H1 (cell line): ENCODE results near the gene MTCH2. TPM values are rescaled to one million over a fixed set of nuclear protein-coding genes. Genes with fewer than 3 reads are reported as not detected.
"Not testable (repeated sequence)": the region's sequence is repeated elsewhere in the genome, so short reads cannot be mapped to it uniquely, and the experiment has no call there.

Source experiments
- CTCF ChIA-PET: fragments of 300-600 bp; sonication (Branson Sonifier 250); formaldehyde crosslinking; loops from one replicate; lab custom pipeline; 2021; ENCODE audit not compliant: partially characterized antibody; lab: Charles Lee
- POLR2A ChIA-PET: fragments of 300-600 bp; sonication (Branson Sonifier 250); formaldehyde crosslinking; loops from one replicate; lab custom pipeline; 2021; ENCODE audit warnings: inconsistent platforms; ENCODE audit not compliant: partially characterized antibody; lab: Charles Lee
- DNase-seq, 2 experiments: peaks; one replicate each; pipeline versions ENCODE4 v3.0.0 to v3.0.0-alpha.2; 2010 to 2022; ENCODE audit warnings: low spot score in 2 of 2, low read depth in 1 of 2, mixed read lengths in 1 of 2
- FAIRE-seq: peaks from 2 replicates; lab custom pipeline; 2011; peaks lifted over from hg19 to GRCh38; lab: Jason Lieb, UNC
- H2AFZ ChIP-seq: 2 replicates; pipeline ENCODE4 v1.8.1; 2012; ENCODE audit warnings: low read length, inconsistent platforms
- H2AK5ac ChIP-seq: 2 replicates; pipeline ENCODE4 v1.6.1; 2013; ENCODE audit warnings: low read depth, low read length
- H2BK120ac ChIP-seq: replicated peaks from 2 replicates; pipeline ENCODE3; 2013; ENCODE audit warnings: low read depth, low read length, inconsistent platforms
- H2BK12ac ChIP-seq: 2 replicates; pipeline ENCODE4 v1.6.1; 2013; ENCODE audit warnings: low read depth, low read length
- H2BK15ac ChIP-seq: 2 replicates; pipeline ENCODE4 v1.6.1; 2013; ENCODE audit warnings: low read length
- H2BK20ac ChIP-seq: 2 replicates; pipeline ENCODE4 v1.6.1; 2013; ENCODE audit warnings: low read length
- H2BK5ac ChIP-seq: 2 replicates; pipeline ENCODE4 v1.6.1; 2013; ENCODE audit warnings: low read depth, low read length
- H3K14ac ChIP-seq: 2 replicates; pipeline ENCODE4 v1.6.1; 2013; ENCODE audit warnings: inconsistent platforms; ENCODE audit not compliant: insufficient read length
- H3K18ac ChIP-seq: 2 replicates; pipeline ENCODE4 v1.6.1; 2013; ENCODE audit warnings: low read length; ENCODE audit errors: extremely low read depth
- H3K23ac ChIP-seq: 2 replicates; pipeline ENCODE4 v1.6.1; 2013; ENCODE audit warnings: inconsistent platforms; ENCODE audit not compliant: insufficient read length
- H3K23me2 ChIP-seq: 2 replicates; pipeline ENCODE4 v1.6.1; 2013; ENCODE audit warnings: low read depth, low read length
- H3K27ac ChIP-seq: 2 replicates; pipeline ENCODE4 v1.6.1; 2011; ENCODE audit warnings: low read depth, low read length, inconsistent platforms
- H3K27me3 ChIP-seq, 4 experiments: replicated peaks in 1 of 4; 1 replicate in 1 of 4; 2 replicates in 3 of 4; pipeline versions ENCODE4 v1.6.1 to v1.8.1; 2011 to 2013; ENCODE audit warnings: low read length in 3 of 4, mild to moderate bottlenecking in 3 of 4, inconsistent platforms in 2 of 4, mixed read lengths in 2 of 4, moderate library complexity in 1 of 4; ENCODE audit not compliant: control insufficient read depth in 3 of 4, insufficient read depth in 3 of 4; ENCODE audit errors: extremely low read depth in 1 of 4
- H3K36me3 ChIP-seq, 4 experiments: 2 replicates each; pipeline versions ENCODE4 v1.6.1 to v1.8.1; 2011 to 2013; ENCODE audit warnings: mild to moderate bottlenecking in 4 of 4, low read length in 3 of 4, moderate library complexity in 2 of 4, control low read depth in 1 of 4, inconsistent platforms in 1 of 4; ENCODE audit not compliant: insufficient read depth in 4 of 4, control insufficient read depth in 2 of 4
- H3K4ac ChIP-seq: replicated peaks from 2 replicates; pipeline ENCODE3; 2013; ENCODE audit warnings: low read length, low read depth, mixed read lengths, inconsistent platforms; ENCODE audit not compliant: insufficient read length
- H3K4me1 ChIP-seq, 4 experiments: replicated peaks in 1 of 4; 1 replicate in 1 of 4; 2 replicates in 3 of 4; pipeline versions ENCODE4 v1.6.1 to v1.8.1; 2011 to 2013; ENCODE audit warnings: low read length in 3 of 4, inconsistent platforms in 2 of 4, mixed read lengths in 1 of 4; ENCODE audit not compliant: insufficient read depth in 4 of 4, control insufficient read depth in 3 of 4
- H3K4me2 ChIP-seq, 2 experiments: 2 replicates each; pipeline versions ENCODE4 v1.6.1 to v1.8.1; 2011 to 2013; ENCODE audit warnings: low read depth in 2 of 2, low read length in 2 of 2, control low read depth in 1 of 2, inconsistent platforms in 1 of 2, mild to moderate bottlenecking in 1 of 2; ENCODE audit not compliant: insufficient read depth in 1 of 2
- H3K4me3 ChIP-seq, 4 experiments: fragments of 200-600, 300-600 bp in 1 of 4; sonication (generic), shearing (Covaris generic), sonication (Bioruptor Twin) in 1 of 4; 2 replicates each; pipeline versions ENCODE4 v1.5.1 to v1.8.1; 2011 to 2016; ENCODE audit warnings: low read length in 4 of 4, low read depth in 3 of 4, control low read depth in 2 of 4, inconsistent platforms in 2 of 4, mild to moderate bottlenecking in 2 of 4, mixed read lengths in 1 of 4, moderate library complexity in 1 of 4; ENCODE audit not compliant: insufficient read depth in 2 of 4; ENCODE audit errors: extremely low read depth in 1 of 4
- H3K56ac ChIP-seq: replicated peaks from 2 replicates; pipeline ENCODE3; 2013; ENCODE audit warnings: low read depth, mild to moderate bottlenecking, mixed read lengths, low read length, inconsistent platforms; ENCODE audit not compliant: insufficient read length
- H3K79me1 ChIP-seq: 2 replicates; pipeline ENCODE4 v1.6.1; 2013; ENCODE audit warnings: low read depth, low read length, control low read depth
- H3K79me2 ChIP-seq, 2 experiments: 2 replicates each; pipeline versions ENCODE4 v1.6.1 to v1.8.1; 2012 to 2013; ENCODE audit warnings: low read length in 2 of 2, mild to moderate bottlenecking in 2 of 2, inconsistent platforms in 1 of 2; ENCODE audit not compliant: insufficient read depth in 2 of 2, control insufficient read depth in 1 of 2
- H3K9ac ChIP-seq, 4 experiments: replicated peaks in 1 of 4; 1 replicate in 1 of 4; 2 replicates in 3 of 4; pipeline versions ENCODE4 v1.6.1 to v1.8.1; 2011 to 2013; ENCODE audit warnings: low read depth in 3 of 4, low read length in 3 of 4, control low read depth in 2 of 4, mild to moderate bottlenecking in 2 of 4, moderate library complexity in 2 of 4, inconsistent platforms in 1 of 4; ENCODE audit errors: extremely low read depth in 1 of 4
- H3K9me3 ChIP-seq, 2 experiments: 2 replicates each; pipeline versions ENCODE4 v1.6.1 to v1.8.1; 2012 to 2013; ENCODE audit warnings: mild to moderate bottlenecking in 2 of 2, moderate library complexity in 2 of 2, control low read depth in 1 of 2, inconsistent platforms in 1 of 2, low read depth in 1 of 2, low read length in 1 of 2, mixed read lengths in 1 of 2; ENCODE audit not compliant: insufficient read depth in 2 of 2
- H4K20me1 ChIP-seq, 2 experiments: replicated peaks in 1 of 2; 2 replicates each; pipeline versions ENCODE3 to v1.8.1; 2011 to 2013; ENCODE audit warnings: inconsistent platforms in 2 of 2, low read length in 2 of 2, mild to moderate bottlenecking in 1 of 2; ENCODE audit not compliant: insufficient read depth in 2 of 2, control insufficient read depth in 1 of 2
- H4K5ac ChIP-seq: 2 replicates; pipeline ENCODE4 v1.6.1; 2013; ENCODE audit warnings: low read length, low read depth, mixed read lengths, inconsistent platforms; ENCODE audit not compliant: insufficient read length
- H4K8ac ChIP-seq: 2 replicates; pipeline ENCODE4 v1.8.0; 2013; ENCODE audit warnings: mild to moderate bottlenecking, moderate library complexity, low read length, inconsistent platforms; ENCODE audit not compliant: insufficient read depth; ENCODE audit errors: extremely low read depth
- H4K91ac ChIP-seq: replicated peaks from 2 replicates; pipeline ENCODE3; 2013; ENCODE audit warnings: low read length, mixed read lengths, inconsistent platforms; ENCODE audit not compliant: insufficient read length
- WGBS, 2 experiments: shearing (Covaris generic) in 1 of 2; methylation state at CpG; one replicate each; pipeline versions ENCODE4 v1.1.6 to v1.1.7; 2013 to 2015; ENCODE audit warnings: low lambda C conversion rate in 2 of 2, mixed read lengths in 2 of 2, inconsistent platforms in 1 of 2, low coverage in 1 of 2, missing lambda C conversion rate in 1 of 2; ENCODE audit not compliant: insufficient replicate concordance in 2 of 2, insufficient coverage in 1 of 2, insufficient read length in 1 of 2; ENCODE audit errors: extremely low coverage in 1 of 2, missing lambda C conversion rate in 1 of 2; 5-methylcytosine and 5-hydroxymethylcytosine counted together
- polyA plus RNA-seq, 7 experiments: library from polyadenylated mRNA; depleted of rRNA in 3 of 7; stranded (reverse) in 5 of 7; unstranded in 2 of 7; fragments of >200 nt in 5 of 7; fragments of 200-250 nt in 2 of 7; gene quantifications; 1 replicate in 5 of 7; 2 replicates in 1 of 7; 4 replicates in 1 of 7; pipeline versions ENCODE4 v1.2.1 to v1.2.3, GENCODE V29; 2011 to 2013; ENCODE audit warnings: missing spikeins in 2 of 7, mixed read lengths in 2 of 7
- total RNA-seq: library from RNA; stranded (reverse); fragmentation: NEBNext Ultra II Directional; extraction: Animal tissue kit (Norgen Biotek cat#: 25700); gene quantifications from 2 replicates; pipeline ENCODE4 v1.2.1, GENCODE V29; 2021

Gene MTCH2
- total and polyA plus RNA-seq, 2 of the 8 experiments (the other 6 are each of a cell fraction or from before 2014, with no cell fraction given): 157 to 171 TPM

GRCh38 chr11:47664936-47665335, 22.6 kb upstream of the MTCH2 start:
- H3K79me1 ChIP-seq, H3K27me3 ChIP-seq, H2BK5ac ChIP-seq, H2AFZ ChIP-seq, H4K20me1 ChIP-seq, H3K4me3 ChIP-seq, H2BK15ac ChIP-seq, H3K4me1 ChIP-seq, H3K23ac ChIP-seq, H3K56ac ChIP-seq, H4K5ac ChIP-seq, POLR2A ChIA-PET, FAIRE-seq, DNase-seq, H3K36me3 ChIP-seq, H3K9me3 ChIP-seq, H3K23me2 ChIP-seq, H3K18ac ChIP-seq, H2BK12ac ChIP-seq, H3K79me2 ChIP-seq, H3K14ac ChIP-seq, H4K8ac ChIP-seq, H2AK5ac ChIP-seq, H3K27ac ChIP-seq, H3K4me2 ChIP-seq, H3K4ac ChIP-seq, H4K91ac ChIP-seq, H2BK120ac ChIP-seq, H2BK20ac ChIP-seq, H3K9ac ChIP-seq: not testable (repeated sequence)
- CTCF ChIA-PET: interaction anchor here (0.9 to 1.5 kb wide), 2 partner anchors 15 to 26 kb away, joined by 3 to 4 read pairs; no protein-coding TSS in a partner anchor
- 93% methylated on average over 4 of the region's 4 CpGs; no CpG with 5 or more reads in 1 of the 2 experiments for WGBS, 2 experiments
